Ishikawa (cell line): ENCODE data around the gene TANC1.

ENCODE experiments used
- CEBPB ChIP-seq: IDR thresholded peaks from 2 replicates; pipeline ENCODE4 v1.6.1; 2012
- CREB1 ChIP-seq: IDR thresholded peaks from 2 replicates; pipeline ENCODE4 v1.6.1; 2012; ENCODE audit warnings: low read depth
- EGR1 ChIP-seq: IDR thresholded peaks from 2 replicates; pipeline ENCODE4 v1.6.1; 2012
- EP300 ChIP-seq: IDR thresholded peaks from 2 replicates; pipeline ENCODE4 v1.6.1; 2012; ENCODE audit warnings: borderline replicate concordance
- FOXM1 ChIP-seq: IDR thresholded peaks from 2 replicates; pipeline ENCODE4 v1.6.1; 2012; ENCODE audit warnings: low read depth, borderline replicate concordance
- MAX ChIP-seq: IDR thresholded peaks from 2 replicates; pipeline ENCODE4 v1.6.1; 2012
- RAD21 ChIP-seq: IDR thresholded peaks from 2 replicates; pipeline ENCODE4 v1.6.1; 2012; ENCODE audit warnings: low read depth
- REST ChIP-seq: IDR thresholded peaks from 2 replicates; pipeline ENCODE4 v1.6.1; 2012; ENCODE audit warnings: low read depth, mild to moderate bottlenecking
- TAF1 ChIP-seq: IDR thresholded peaks from 2 replicates; pipeline ENCODE4 v1.6.1; 2012; ENCODE audit warnings: low read depth, mild to moderate bottlenecking
- TCF12 ChIP-seq: IDR thresholded peaks from 2 replicates; pipeline ENCODE4 v1.6.1; 2012; ENCODE audit warnings: low read depth
- USF1 ChIP-seq: IDR thresholded peaks from 2 replicates; pipeline ENCODE4 v1.6.1; 2012
- ZBTB7A ChIP-seq: IDR thresholded peaks from 2 replicates; pipeline ENCODE4 v1.6.1; 2012; ENCODE audit warnings: low read depth

GRCh38 chr2:159101755-159102489 lies 133.5 kb downstream of the TANC1 start:
- TF ChIP-seq REST = no peak
- TF ChIP-seq EP300 = no peak
- TF ChIP-seq CREB1 = no peak
- TF ChIP-seq RAD21 = no peak
- no peak for TF ChIP-seq TAF1
- no peak for TF ChIP-seq TCF12
- TF ChIP-seq ZBTB7A = no peak
- no peak for TF ChIP-seq CEBPB
- no peak for TF ChIP-seq EGR1
- no peak for TF ChIP-seq USF1
- TF ChIP-seq FOXM1 = no peak
- no peak for TF ChIP-seq MAX
